ENCODE data around the gene SGSM2. TPM values are rescaled to one million over a fixed set of nuclear protein-coding genes. Genes with fewer than 3 reads are reported as not detected.
A peak's percentile ranks its signal among the peaks of the same experiment; 100 is the strongest.
"Not testable (repeated sequence)": the region's sequence is repeated elsewhere in the genome, so short reads cannot be mapped to it uniquely, and the experiment has no call there.

SGSM2 gene
- total RNA-seq, 1 donor from 2014 or later = 39.1 TPM

GRCh38 chr17:2309338-2310154, 27.8 kb upstream of the SGSM2 start:
- intact Hi-C loops (cut with micrococcal nuclease) = no loop called here
- peaks cover 24% of the 10 kb centered on the region for H3K4me1 Mint-ChIP-seq (ENCODE audit: low read depth)
- no peak overlapping the region for H3K4me3 Mint-ChIP-seq
- H3K36me3 Mint-ChIP-seq (ENCODE audit: low read depth) = peaks cover 16% of the 10 kb centered on the region
- H3K27me3 Mint-ChIP-seq (ENCODE audit: insufficient read depth) = no peaks in the 10 kb centered on the region
- H3K27ac Mint-ChIP-seq = no peak overlapping the region
- DNase-seq (ENCODE audit: low spot score) = no peak
- no peaks in the 10 kb centered on the region for H3K9me3 Mint-ChIP-seq

- Mint-ChIP-seq H3K36me3 (ENCODE audit: low read depth) (peaks cover 5% of the 10 kb centered on the region), H3K4me3 (no peak overlapping the region), H3K4me1 (ENCODE audit: low read depth) (peaks cover 6% of the 10 kb centered on the region), H3K9me3 (no peaks in the 10 kb centered on the region), H3K27me3 (ENCODE audit: insufficient read depth) (no peaks in the 10 kb centered on the region), H3K27ac (no peak overlapping the region)
- DNase-seq (ENCODE audit: low spot score) = no peak
- intact Hi-C loops (cut with micrococcal nuclease) = no loop called here
Observed at GRCh38 chr17:2312736-2313135, 24.6 kb upstream of the SGSM2 start.

GRCh38 chr17:2316916-2317205, 20.4 kb upstream of the SGSM2 start:
- H3K27ac Mint-ChIP-seq; intact Hi-C loops (cut with micrococcal nuclease); H3K4me1 Mint-ChIP-seq (ENCODE audit: low read depth); H3K4me3 Mint-ChIP-seq; H3K27me3 Mint-ChIP-seq (ENCODE audit: insufficient read depth); DNase-seq (ENCODE audit: low spot score); H3K9me3 Mint-ChIP-seq: not testable (repeated sequence)
- H3K36me3 Mint-ChIP-seq (ENCODE audit: low read depth) = peaks cover 16% of the 10 kb centered on the region

- H3K4me1 Mint-ChIP-seq (ENCODE audit: low read depth) = no peaks in the 10 kb centered on the region
- no peak overlapping the region for H3K27ac Mint-ChIP-seq
- intact Hi-C loops (cut with micrococcal nuclease) = no loop called here
- no peak for DNase-seq (ENCODE audit: low spot score)
- peaks cover 19% of the 10 kb centered on the region for H3K36me3 Mint-ChIP-seq (ENCODE audit: low read depth)
- no peak overlapping the region for H3K4me3 Mint-ChIP-seq
- H3K9me3 Mint-ChIP-seq = no peaks in the 10 kb centered on the region
- H3K27me3 Mint-ChIP-seq (ENCODE audit: insufficient read depth) = no peaks in the 10 kb centered on the region
Observed at GRCh38 chr17:2317796-2318195, 19.5 kb upstream of the SGSM2 start.

GRCh38 chr17:2319051-2319450, 18.2 kb upstream of the SGSM2 start:
- intact Hi-C loops (cut with micrococcal nuclease) = no loop called here

GRCh38 chr17:2321399-2321798, 15.9 kb upstream of the SGSM2 start:
- no peaks in the 10 kb centered on the region for H3K4me1 Mint-ChIP-seq (ENCODE audit: low read depth)
- no peaks in the 10 kb centered on the region for H3K27me3 Mint-ChIP-seq (ENCODE audit: insufficient read depth)
- H3K9me3 Mint-ChIP-seq = no peaks in the 10 kb centered on the region
- H3K27ac Mint-ChIP-seq = no peak overlapping the region
- DNase-seq (ENCODE audit: low spot score) = no peak
- intact Hi-C loops (cut with micrococcal nuclease) = no loop called here
- peaks cover 47% of the 10 kb centered on the region for H3K36me3 Mint-ChIP-seq (ENCODE audit: low read depth)
- no peak overlapping the region for H3K4me3 Mint-ChIP-seq

More at GRCh38 chr17:2319051-2319450, 18.2 kb upstream of the SGSM2 start:
- no peaks in the 10 kb centered on the region for H3K9me3 Mint-ChIP-seq
- no peaks in the 10 kb centered on the region for H3K27me3 Mint-ChIP-seq (ENCODE audit: insufficient read depth)
- H3K4me1 Mint-ChIP-seq (ENCODE audit: low read depth) = no peaks in the 10 kb centered on the region
- no peak overlapping the region for H3K27ac Mint-ChIP-seq
- peaks cover 30% of the 10 kb centered on the region for H3K36me3 Mint-ChIP-seq (ENCODE audit: low read depth)
- no peak for DNase-seq (ENCODE audit: low spot score)
- H3K4me3 Mint-ChIP-seq = no peak overlapping the region

GRCh38 chr17:2323629-2324314, 13.5 kb upstream of the SGSM2 start:
- intact Hi-C loops (cut with micrococcal nuclease) = no loop called here
- no peak for DNase-seq (ENCODE audit: low spot score)
- peaks cover 51% of the 10 kb centered on the region for H3K36me3 Mint-ChIP-seq (ENCODE audit: low read depth)

GRCh38 chr17:2331303-2331702, 6.0 kb upstream of the SGSM2 start:
- Mint-ChIP-seq H3K27ac (no peak overlapping the region), H3K27me3 (ENCODE audit: insufficient read depth) (no peaks in the 10 kb centered on the region), H3K4me1 (ENCODE audit: low read depth) (peaks cover 18% of the 10 kb centered on the region), H3K36me3 (ENCODE audit: low read depth) (peaks cover 20% of the 10 kb centered on the region), H3K9me3 (no peaks in the 10 kb centered on the region), H3K4me3 (no peak overlapping the region)
- no peak for DNase-seq (ENCODE audit: low spot score)
- intact Hi-C loops (cut with micrococcal nuclease) = loop anchor here (10.0 kb wide), 1 partner anchor 967 kb away; no protein-coding TSS in a partner anchor

More at GRCh38 chr17:2323629-2324314, 13.5 kb upstream of the SGSM2 start:
- Mint-ChIP-seq H3K27me3 (ENCODE audit: insufficient read depth) (no peaks in the 10 kb centered on the region), H3K9me3 (no peaks in the 10 kb centered on the region), H3K4me3 (no peak overlapping the region), H3K4me1 (ENCODE audit: low read depth) (no peaks in the 10 kb centered on the region), H3K27ac (no peak overlapping the region)

- peaks cover 4% of the 10 kb centered on the region for H3K36me3 Mint-ChIP-seq (ENCODE audit: low read depth)
- no peaks in the 10 kb centered on the region for H3K27me3 Mint-ChIP-seq (ENCODE audit: insufficient read depth)
- H3K4me3 Mint-ChIP-seq = no peak overlapping the region
- no peaks in the 10 kb centered on the region for H3K9me3 Mint-ChIP-seq
- H3K27ac Mint-ChIP-seq = peak overlapping the region; percentile 94
- DNase-seq (ENCODE audit: low spot score) = no peak
- intact Hi-C loops (cut with micrococcal nuclease) = loop anchor here (1.0 to 10.0 kb wide), 12 partner anchors 18 to 971 kb away; partner anchors contain the start of genes METTL16, MNT, PAFAH1B1 and PRPF8
- H3K4me1 Mint-ChIP-seq (ENCODE audit: low read depth) = peaks cover 6% of the 10 kb centered on the region
Observed at GRCh38 chr17:2335726-2336214, 1.5 kb upstream of the SGSM2 start.

- peak within 1 kb of the TSS; percentile 94 for H3K27ac Mint-ChIP-seq
- peak; percentile 86 for DNase-seq (ENCODE audit: low spot score)
- no peaks in the 10 kb centered on the region for H3K27me3 Mint-ChIP-seq (ENCODE audit: insufficient read depth)
- peaks cover 4% of the 10 kb centered on the region for H3K36me3 Mint-ChIP-seq (ENCODE audit: low read depth)
- no peak within 1 kb of the TSS for H3K4me3 Mint-ChIP-seq
- peaks cover 5% of the 10 kb centered on the region for H3K4me1 Mint-ChIP-seq (ENCODE audit: low read depth)
- intact Hi-C loops (cut with micrococcal nuclease) = loop anchor here (1.0 to 10.0 kb wide), 12 partner anchors 17 to 972 kb away; partner anchors contain the start of genes METTL16, MNT, PAFAH1B1 and PRPF8
- H3K9me3 Mint-ChIP-seq = no peaks in the 10 kb centered on the region
Observed at GRCh38 chr17:2336215-2336851, 968 bp upstream of the SGSM2 start, which contains the start of gene TSR1. TSS of gene TSR1 (minus strand) at chr17:2336457. CDS start at chr17:2336427, 30 bp downstream.

- intact Hi-C loops (cut with micrococcal nuclease) = loop anchor here (2.0 to 10.0 kb wide), 6 partner anchors 55 to 973 kb away; partner anchors contain the start of genes METTL16 and PAFAH1B1
- DNase-seq (ENCODE audit: low spot score) = peak; percentile 51
- H3K27ac Mint-ChIP-seq = peak overlapping the region; percentile 68
- H3K27me3 Mint-ChIP-seq (ENCODE audit: insufficient read depth) = no peaks in the 10 kb centered on the region
- peaks cover 5% of the 10 kb centered on the region for H3K4me1 Mint-ChIP-seq (ENCODE audit: low read depth)
- peak overlapping the region; percentile 87 for H3K4me3 Mint-ChIP-seq
- no peaks in the 10 kb centered on the region for H3K9me3 Mint-ChIP-seq
- H3K36me3 Mint-ChIP-seq (ENCODE audit: low read depth) = peaks cover 7% of the 10 kb centered on the region
Observed at GRCh38 chr17:2337544-2338314, 428 bp downstream of the SGSM2 start.

- Mint-ChIP-seq H3K36me3 (ENCODE audit: low read depth) (peaks cover 7% of the 10 kb centered on the region), H3K4me3 (peak overlapping the region; percentile 87), H3K4me1 (ENCODE audit: low read depth) (peaks cover 5% of the 10 kb centered on the region), H3K9me3 (no peaks in the 10 kb centered on the region), H3K27me3 (ENCODE audit: insufficient read depth) (no peaks in the 10 kb centered on the region), H3K27ac (peak overlapping the region; percentile 68)
- no peak for DNase-seq (ENCODE audit: low spot score)
- intact Hi-C loops (cut with micrococcal nuclease) = loop anchor here (5.0 to 10.0 kb wide), 3 partner anchors 79 to 973 kb away; partner anchors contain the start of gene PAFAH1B1
Observed at GRCh38 chr17:2338315-2338657, 985 bp downstream of the SGSM2 start.
